ENCODE measurements around the gene MYEOV. TPM values are rescaled to one million over a fixed set of nuclear protein-coding genes. Genes with fewer than 3 reads are reported as not detected.

MYEOV gene
- total and polyA plus RNA-seq, 9 of the 15 experiments (the other 6 are each of a cell fraction or from before 2014, with no cell fraction given), result 10.2 to 133 (median 32.2) TPM

- peaks cover 4 to 18% of the 10 kb centered on the region in 2 experiments; a peak in 3 of 5 replicates for H3K27me3 ChIP-seq (ENCODE audit: control insufficient read depth in 2 of 2, insufficient read depth in 2 of 2, low read length in 2 of 2)
- ATAC-seq (no peak), DNase-seq (ENCODE audit: extremely low read depth in 1 of 4, low spot score in 3 of 4) (no peak), FAIRE-seq (no peak)
- H3K27ac ChIP-seq (ENCODE audit: extremely low read depth, low read depth, low read length), result no peak overlapping the region
- no TSS peak for BruUV-seq (replicated peaks)
- no peaks in the 10 kb centered on the region for H3K36me3 ChIP-seq (ENCODE audit: control insufficient read depth, insufficient read depth, low read length)
- H3K4me2 ChIP-seq (ENCODE audit: insufficient read depth, low read length), result no peak overlapping the region
- CTCF ChIA-PET (ENCODE audit: low intra/inter-chr PET ratio), result no interaction called here
- H2AFZ ChIP-seq (ENCODE audit: low read depth, low read length), result no peak overlapping the region
- no peak for TF ChIP-seq PHB2 (IDR thresholded peaks at IDR 0.05; ENCODE audit: low read depth)
- no peak for TF ChIP-seq MEF2A (IDR thresholded peaks at IDR 0.05; ENCODE audit: control insufficient read depth, low read depth, low read length)
- no peak for TF ChIP-seq CBFA2T3 (IDR thresholded peaks at IDR 0.05)
- no peak for TF ChIP-seq DACH1 (IDR thresholded peaks at IDR 0.05; ENCODE audit: partially characterized antibody)
- no peak for TF ChIP-seq CBX3 (IDR thresholded peaks at IDR 0.05; ENCODE audit: borderline replicate concordance in 1 of 2, low read length in 2 of 2)
- no peak for TF ChIP-seq PTTG1 (tag; IDR thresholded peaks at IDR 0.05; ENCODE audit: low read depth)
- intact Hi-C loops (cut with micrococcal nuclease), result no loop called here
- H3K79me2 ChIP-seq (ENCODE audit: control insufficient read depth, insufficient read depth, low read length), result no peaks in the 10 kb centered on the region
- POLR2A ChIA-PET, result interaction anchor here (0.6 kb wide), 1 partner anchor 822 kb away, joined by 4 read pairs; no protein-coding TSS in a partner anchor
- H3K9ac ChIP-seq (ENCODE audit: insufficient read depth in 1 of 2, low read depth in 2 of 2, low read length in 2 of 2), result no peak overlapping the region
- H3K4me3 ChIP-seq, result no peak overlapping the region
- WGBS (ENCODE audit: insufficient coverage, low coverage, missing lambda C conversion rate), result 0% methylated on average over 4 of the region's 5 CpGs
- in situ Hi-C loops (cut with MboI), result no loop called here
- H3K9me1 ChIP-seq (ENCODE audit: control insufficient read depth, insufficient read depth, low read length), result no peaks in the 10 kb centered on the region
- no peaks in the 10 kb centered on the region; the same call in none of the 2 replicates for H3K9me3 ChIP-seq (replicated peaks; ENCODE audit: control insufficient read depth, insufficient read depth, low read depth, low read length)
- H4K20me1 ChIP-seq (replicated peaks; ENCODE audit: control insufficient read depth, insufficient read depth, low read length), result no peaks in the 10 kb centered on the region
- H3K4me1 ChIP-seq (replicated peaks in 1 of 2; ENCODE audit: control insufficient read depth in 2 of 2, insufficient read depth in 2 of 2, low read length in 2 of 2), result no peaks in the 10 kb centered on the region
These were observed 36.8 kb upstream of the MYEOV start for GRCh38 chr11:69257134-69257533.

All from K562 (cell line).